Keratinocyte (primary cell): ENCODE results near the gene USP14.

ENCODE experiments used
- CTCF ChIP-seq, 3 experiments: IDR thresholded peaks in 1 of 3; conservative IDR thresholded peaks in 1 of 3; optimal IDR thresholded peaks in 1 of 3; 2 replicates in 2 of 3; 3 replicates in 1 of 3; pipeline versions ENCODE3 to v1.5.1; 2011; ENCODE audit warnings: low read length in 3 of 3, mild to moderate bottlenecking in 3 of 3, moderate library complexity in 2 of 3, control low read depth in 1 of 3, inconsistent platforms in 1 of 3; ENCODE audit not compliant: insufficient read depth in 2 of 3; ENCODE audit errors: extremely low read depth in 1 of 3
- EZH2 ChIP-seq: IDR thresholded peaks from one replicate; pipeline ENCODE4 v1.6.1; 2012; ENCODE audit warnings: inconsistent platforms, mild to moderate bottlenecking, low read length, moderate library complexity

GRCh38 chr18:160831-161570, 2.6 kb downstream of the USP14 start:
- no peak for TF ChIP-seq CTCF (optimal IDR thresholded peaks at IDR 0.05 in 1 of 3, IDR thresholded peaks at IDR 0.05 in 1 of 3, conservative IDR thresholded peaks at IDR 0.05 in 1 of 3; ENCODE audit: extremely low read depth in 1 of 3, insufficient read depth in 2 of 3, low read length in 3 of 3)
- TF ChIP-seq EZH2, result no peak
